GM18526 (cell line): Measurements from ENCODE around the gene GPR108.

ENCODE experiments used
- POLR2A ChIP-seq: IDR thresholded peaks from 3 replicates; pipeline ENCODE4 v1.6.1; 2011; ENCODE audit not compliant: insufficient read length; ENCODE audit errors: extremely low read depth

Gene GPR108

DNA sequence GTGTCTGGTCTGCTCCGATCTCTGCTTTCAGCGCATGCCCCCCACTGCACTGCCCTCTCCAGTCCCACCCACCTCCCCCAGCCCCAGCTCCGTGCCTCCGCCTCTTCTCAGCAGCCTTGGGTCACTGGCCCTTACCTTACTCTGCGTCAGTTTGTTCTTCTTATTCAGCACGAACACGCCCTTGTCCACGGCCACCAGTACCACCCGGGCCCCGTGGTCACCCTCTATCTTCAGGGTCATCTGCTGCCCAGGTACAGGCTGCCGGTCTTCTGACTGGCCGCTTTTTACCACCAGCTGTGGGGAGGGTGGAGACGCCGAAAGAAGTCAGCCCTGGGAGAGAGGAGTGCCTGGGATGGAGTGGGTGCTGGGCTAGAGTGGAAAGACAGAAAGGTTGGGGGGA, 27.8 kb downstream of the GPR108 start:
- TF ChIP-seq POLR2A, result no peak

DNA sequence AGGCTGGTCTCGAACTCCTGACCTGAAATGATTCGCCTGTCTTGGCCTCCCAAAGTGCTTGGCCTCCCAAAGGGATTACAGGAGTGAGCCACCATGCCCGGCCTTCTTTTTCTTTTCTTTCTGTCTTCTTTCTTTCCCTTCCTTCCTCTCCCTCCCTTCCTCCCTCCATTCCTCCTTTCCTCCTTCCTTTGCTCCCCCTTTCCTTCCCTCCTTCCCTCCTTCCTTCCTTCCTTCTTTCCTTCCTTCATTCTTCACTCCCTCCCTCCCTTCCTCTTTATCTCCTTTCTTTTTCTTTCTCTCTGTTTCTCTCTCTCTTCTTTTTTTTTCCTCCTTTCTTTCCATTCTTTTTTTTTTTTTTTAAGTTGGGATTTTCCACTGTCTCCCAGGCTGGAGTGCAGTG, 29.0 kb downstream of the GPR108 start:
- no peak for TF ChIP-seq POLR2A

DNA sequence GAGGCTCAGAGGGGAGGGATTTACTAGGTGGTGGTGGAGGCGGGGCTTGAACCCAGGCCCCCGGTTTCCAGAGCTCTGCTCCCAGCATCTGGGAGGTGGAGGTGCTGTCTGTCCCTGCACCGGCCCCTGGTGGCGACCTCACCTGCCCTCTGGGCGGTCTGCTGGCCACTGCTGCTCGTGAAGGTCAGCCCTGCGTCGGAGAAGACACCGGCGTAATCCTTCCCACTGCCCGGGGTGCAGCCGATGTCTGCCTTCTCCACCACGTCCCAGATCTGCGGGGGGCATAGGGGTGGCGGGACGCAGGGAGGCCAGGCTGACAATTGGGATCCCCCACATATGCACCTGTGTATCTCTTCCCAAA, 29.7 kb downstream of the GPR108 start:
- TF ChIP-seq POLR2A, result no peak

GRCh38 chr19:6707011-6707657, 30.2 kb downstream of the GPR108 start:
- no peak for TF ChIP-seq POLR2A

DNA sequence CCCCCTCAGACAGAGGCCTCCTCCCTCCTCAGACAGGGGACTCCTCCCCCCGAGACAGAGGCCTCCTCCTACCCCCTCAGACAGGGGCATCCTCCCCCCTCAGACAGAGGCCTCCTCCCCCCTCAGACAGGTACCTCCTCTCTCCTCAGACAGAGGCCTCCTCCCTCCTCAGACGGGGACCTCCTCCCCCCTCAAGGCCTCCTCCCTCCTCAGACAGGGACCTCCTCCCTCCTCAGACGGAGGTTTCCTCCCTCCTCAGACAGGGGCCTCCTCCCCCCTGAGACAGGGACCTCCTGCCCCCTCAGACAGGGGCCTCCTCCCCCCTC, 30.8 kb downstream of the GPR108 start:
- no peak for TF ChIP-seq POLR2A

- TF ChIP-seq POLR2A, result no peak
Observed at GRCh38 chr19:6705931-6706632, 31.3 kb downstream of the GPR108 start.

- no peak for TF ChIP-seq POLR2A
Observed at GRCh38 chr19:6700586-6701316, 36.6 kb downstream of the GPR108 start.

GRCh38 chr19:6699935-6700334, 37.4 kb downstream of the GPR108 start:
- TF ChIP-seq POLR2A, result no peak

DNA sequence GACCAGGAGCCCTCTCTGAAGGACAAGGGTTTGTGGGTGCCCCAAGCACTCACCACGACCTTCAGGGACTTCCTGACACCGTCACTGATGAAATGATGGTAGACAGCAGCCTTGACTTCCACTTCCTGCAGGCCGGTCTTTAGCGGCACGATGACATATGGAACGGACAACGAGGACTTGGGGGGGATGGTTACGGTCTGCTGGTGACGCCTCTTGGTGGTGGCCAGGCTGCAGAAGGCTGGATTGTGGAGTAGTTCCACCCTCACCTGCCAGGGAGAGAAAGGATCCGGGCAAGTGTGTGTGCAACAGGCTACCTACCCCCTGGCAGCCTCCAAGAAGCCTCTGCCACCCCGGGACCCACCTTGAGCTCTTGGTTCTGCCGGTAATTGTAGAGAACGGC, 40.1 kb downstream of the GPR108 start:
- TF ChIP-seq POLR2A, result no peak

DNA sequence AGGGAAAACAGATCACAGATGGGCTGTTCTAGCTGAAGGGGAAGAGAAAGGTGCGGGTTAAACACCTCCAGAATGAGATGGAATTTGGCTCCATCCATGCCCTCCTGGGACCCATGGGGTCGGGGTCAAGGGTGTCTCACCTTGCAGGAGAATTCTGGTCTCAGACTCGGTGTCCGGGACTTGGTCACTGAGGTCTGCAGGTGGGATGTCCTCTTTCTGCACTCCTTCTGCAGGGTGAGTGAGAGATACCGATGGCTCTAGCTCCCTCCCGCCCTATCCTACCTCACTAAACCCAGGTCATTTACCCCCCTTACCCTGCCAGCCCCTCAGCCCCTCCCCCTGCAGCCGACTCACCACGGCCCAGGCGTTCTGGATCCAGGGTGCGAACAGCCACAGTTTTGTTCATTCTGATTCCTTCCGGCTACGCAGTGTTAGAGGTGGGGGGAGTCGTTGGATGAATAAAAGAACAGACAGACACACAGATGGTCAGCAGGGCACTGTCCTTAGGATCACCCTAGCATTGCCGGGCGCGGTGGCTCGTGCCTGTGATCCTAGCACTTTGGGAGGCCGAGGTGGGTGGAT, 41.0 kb downstream of the GPR108 start:
- TF ChIP-seq POLR2A, result no peak

- TF ChIP-seq POLR2A, result no peak
Observed at GRCh38 chr19:6694147-6694815, 43.1 kb downstream of the GPR108 start.

DNA sequence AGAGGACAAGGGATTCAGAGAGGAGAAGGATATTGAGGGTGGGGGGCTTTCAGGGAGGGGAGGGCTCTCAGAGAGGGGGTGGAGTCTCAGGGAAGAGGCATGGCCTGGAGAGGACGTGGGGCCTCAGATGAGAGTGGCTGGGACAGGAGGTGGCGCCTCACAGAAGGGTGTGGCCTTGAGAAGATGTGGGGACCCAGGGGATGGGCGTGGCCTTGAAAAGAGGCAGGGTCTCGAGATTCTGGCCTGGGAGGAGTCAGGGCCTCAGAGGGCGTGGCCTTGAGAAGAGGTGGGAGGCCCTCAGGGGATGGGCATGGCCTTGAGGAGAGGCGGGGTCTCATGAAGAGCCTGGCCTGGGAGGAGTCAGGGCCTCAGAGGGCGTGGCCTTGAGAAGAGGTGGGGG, 43.7 kb downstream of the GPR108 start:
- no peak for TF ChIP-seq POLR2A

- TF ChIP-seq POLR2A, result no peak
Observed at GRCh38 chr19:6693056-6693471, 44.3 kb downstream of the GPR108 start.

DNA sequence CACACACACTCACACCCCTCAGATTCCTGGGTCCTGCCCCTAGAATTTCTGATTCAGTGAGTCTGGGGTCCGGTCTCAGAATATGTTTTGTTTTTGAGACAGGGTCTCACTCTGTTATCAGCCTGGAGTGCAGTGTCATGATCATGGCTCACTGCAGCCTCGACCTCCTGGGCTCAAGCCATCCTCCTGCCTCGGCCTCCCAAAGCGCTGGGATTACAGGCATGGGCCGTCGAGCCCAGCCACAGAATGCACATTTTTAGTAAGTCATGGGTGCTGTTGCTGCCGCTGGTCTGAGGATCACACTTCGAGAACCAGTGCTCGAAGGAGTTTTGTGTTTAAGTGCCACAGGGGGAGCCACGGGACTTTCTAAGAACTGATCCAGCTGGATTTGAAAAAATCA, 45.4 kb downstream of the GPR108 start:
- no peak for TF ChIP-seq POLR2A

DNA sequence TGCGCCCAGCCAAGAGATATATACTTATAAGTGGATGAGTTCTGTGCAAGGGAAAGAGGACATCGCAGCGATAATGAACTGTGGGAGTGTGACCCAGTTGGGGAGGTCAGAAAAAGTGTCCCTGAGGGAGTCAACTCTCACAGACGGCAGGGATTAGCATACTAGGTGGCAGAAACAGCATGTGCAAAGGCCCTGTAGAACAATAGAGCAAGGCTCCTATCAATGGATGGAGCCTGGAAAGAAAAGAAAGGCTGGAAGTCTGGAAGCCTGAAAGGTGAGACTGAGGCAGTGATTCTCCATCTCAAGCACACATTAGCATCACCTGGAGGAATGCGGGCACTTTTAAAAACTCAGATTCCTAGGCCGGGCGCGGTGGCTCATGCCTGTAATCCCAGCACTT, 46.0 kb downstream of the GPR108 start:
- TF ChIP-seq POLR2A, result no peak
